HG03066 (cell line): ENCODE results near the gene CYP24A1.

Experiments used
- ATAC-seq: cut with Tn5 transposase; IDR thresholded peaks from one replicate; pipeline ENCODE4 v1.9.1; 2021; ENCODE audit warnings: low read depth; ENCODE audit not compliant: unreplicated experiment

Gene CYP24A1

DNA sequence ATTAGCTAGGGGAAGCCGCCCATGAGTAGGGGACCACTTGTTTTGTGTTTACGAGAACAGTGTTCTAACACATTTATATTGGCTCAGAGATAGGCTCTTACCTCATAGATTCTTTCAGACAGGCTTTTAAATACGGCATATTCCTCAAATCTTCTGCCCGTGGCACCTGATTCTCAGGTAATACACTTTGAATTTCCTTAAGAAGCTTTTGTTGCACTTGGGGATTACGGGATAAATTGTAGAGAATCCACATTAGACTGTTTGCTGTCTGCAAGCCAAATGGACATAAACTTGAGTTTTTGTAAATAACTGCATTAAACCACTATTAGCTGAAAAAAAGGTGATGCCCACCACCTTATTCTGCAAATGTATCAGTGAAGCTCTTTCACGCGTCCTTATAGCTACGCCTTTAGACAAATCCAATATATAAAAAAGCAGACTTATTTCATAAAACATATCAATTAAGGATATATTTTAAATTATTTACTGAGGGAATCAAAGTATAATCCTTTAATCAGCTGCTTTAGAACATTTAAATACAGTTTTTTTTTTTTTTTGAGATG lies 14.8 kb downstream of the CYP24A1 start:
- ATAC-seq = no peak

DNA sequence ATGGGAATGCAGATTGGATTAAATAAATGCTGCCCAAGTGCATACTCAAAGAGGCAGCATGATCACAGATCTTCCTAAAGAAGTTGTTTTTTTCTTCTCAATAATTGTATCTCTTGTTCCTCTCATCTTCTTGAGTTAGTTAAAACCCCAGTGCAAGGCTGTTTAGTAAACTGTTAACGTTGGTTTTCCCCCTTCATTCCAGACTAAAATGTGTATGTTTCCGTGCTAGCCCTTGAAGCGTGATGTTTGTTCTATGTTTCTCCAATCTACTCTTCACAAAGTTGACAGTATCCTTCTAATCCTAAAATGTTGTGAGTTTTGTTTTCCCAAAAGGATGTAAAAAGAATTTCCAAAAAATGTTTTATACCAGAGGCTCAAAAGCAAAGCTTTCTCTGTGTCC lies 15.6 kb downstream of the CYP24A1 start:
- no peak for ATAC-seq

DNA sequence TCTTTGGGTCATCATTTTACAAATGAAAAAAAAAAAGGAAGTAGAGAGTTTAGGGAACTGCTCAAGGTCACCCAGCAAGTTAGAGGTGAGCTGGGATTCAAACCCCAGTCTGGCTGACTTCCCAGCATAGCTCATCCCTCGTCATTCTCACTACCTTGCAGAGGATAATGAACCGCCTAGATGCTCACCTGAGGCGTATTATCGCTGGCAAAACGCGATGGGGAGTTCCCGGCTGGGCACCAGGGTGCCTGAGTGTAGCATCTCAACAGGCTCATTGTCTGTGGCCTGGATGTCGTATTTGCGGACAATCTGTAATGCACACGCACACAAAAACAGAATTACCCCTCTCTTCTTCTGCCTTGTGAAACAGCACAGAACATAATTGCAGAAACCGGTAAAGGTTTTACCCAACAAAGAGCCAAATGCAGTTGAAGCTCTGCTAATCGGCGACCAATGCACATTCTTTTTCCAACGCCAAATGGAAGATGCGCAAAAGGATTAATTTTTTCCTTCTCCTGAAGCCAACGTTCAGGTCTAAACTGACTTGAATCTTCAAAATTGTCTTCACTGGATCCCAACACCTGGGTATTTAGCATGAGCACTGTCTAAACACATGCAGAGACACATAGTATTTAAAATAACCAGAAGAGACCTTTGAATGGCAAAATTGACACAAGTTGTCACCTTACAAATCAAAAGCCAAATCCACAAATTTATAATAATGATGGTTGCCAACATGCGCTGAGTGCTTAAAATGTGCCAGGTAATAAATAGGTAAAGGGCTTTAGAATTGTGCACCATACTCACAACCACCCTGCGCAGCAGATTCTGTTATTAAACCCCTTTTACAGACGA lies 16.6 kb downstream of the CYP24A1 start:
- ATAC-seq = no peak

DNA sequence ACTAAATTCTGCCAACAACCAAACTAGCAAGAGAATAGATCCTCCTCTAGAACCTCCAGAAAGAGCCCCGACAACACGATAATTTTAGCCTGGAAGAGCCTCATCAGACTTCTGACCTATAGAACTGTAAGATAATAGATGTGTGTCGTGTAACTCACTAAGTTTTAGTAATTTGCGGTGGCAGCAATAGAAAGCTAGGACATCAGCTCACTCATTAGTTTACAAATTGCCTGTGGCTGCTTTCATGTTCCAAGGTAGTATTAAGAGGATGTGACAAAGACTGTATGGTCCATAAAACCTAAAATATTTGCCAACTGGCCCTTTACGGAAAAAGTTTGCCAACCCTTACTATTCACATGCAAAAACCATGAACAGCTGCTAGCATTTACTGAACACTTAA lies 17.3 kb downstream of the CYP24A1 start:
- no peak for ATAC-seq

DNA sequence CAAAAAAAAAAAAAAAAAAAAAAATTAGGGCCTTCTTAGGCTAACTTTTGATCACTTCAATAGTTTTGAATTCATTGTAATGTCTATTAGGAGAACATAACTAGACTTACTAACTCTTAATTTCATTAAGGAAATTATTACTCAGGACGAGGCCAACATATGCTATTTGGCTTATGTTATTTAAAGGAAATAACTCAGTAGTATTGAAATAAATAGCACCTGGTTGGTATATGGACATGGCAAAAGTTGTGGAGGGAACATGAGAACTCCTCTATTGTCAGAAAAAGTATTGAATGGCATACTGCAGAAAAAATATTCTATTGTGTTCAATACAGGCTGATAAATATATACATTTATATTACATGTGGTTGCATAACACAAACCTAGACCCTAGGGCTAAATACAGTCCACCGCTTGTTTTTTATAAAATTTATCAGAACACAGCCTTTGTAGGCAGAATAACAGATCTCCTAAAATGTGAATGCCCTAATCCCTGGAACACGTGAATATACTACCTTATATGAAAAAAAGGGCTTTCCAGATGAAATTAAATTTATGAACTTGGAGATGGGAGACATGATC lies 18.0 kb downstream of the CYP24A1 start:
- ATAC-seq = no peak

DNA sequence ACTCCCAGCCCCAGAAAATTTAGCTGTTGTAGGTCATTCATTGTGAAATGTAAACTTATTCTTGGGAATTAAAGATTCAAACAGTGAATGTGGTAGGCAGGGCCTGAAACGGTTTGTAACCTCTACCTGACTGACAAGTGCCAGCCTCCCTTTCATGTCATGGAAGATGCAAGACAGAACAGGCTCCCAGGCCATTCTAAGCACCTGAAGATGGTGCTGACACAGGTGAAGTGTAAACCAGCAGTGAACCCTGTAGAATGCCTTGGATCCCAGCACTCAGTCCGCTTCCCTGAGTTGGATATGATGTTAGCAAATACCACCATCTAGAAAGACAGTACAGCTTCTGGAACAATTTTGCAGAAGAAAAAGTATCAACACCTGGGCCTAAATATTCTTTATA lies 19.3 kb downstream of the CYP24A1 start:
- ATAC-seq = no peak

DNA sequence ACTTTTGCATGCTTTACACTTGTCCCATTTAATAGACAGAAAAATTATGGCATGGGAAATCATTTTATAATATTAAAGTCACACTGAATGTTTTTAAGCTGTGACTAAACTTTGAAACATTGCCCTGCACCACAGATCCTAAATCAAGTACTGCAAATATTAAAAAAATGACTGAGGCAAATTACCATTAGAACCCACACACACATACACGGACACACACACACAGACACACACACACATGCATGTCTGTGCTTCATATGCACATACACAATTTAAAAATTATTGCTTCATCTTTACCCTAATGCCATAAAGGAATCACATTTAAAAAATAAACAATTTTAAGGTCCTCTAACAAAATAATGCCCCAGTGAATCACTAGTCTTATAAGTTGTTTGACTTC lies 19.9 kb downstream of the CYP24A1 start:
- no peak for ATAC-seq

DNA sequence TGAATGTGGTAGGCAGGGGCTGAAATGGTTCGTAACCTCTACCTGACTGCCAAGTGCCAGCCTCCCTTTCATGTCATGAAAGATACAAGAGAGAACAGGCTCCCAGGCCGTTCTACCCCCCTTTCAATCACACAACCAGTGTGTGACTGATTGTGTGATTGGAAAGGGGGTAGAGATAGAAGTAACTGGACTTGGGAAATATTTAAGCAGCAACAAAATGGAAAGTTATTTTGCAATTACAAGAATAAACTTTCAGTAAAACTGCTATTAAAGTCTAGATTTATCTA lies 20.8 kb downstream of the CYP24A1 start:
- no peak for ATAC-seq

DNA sequence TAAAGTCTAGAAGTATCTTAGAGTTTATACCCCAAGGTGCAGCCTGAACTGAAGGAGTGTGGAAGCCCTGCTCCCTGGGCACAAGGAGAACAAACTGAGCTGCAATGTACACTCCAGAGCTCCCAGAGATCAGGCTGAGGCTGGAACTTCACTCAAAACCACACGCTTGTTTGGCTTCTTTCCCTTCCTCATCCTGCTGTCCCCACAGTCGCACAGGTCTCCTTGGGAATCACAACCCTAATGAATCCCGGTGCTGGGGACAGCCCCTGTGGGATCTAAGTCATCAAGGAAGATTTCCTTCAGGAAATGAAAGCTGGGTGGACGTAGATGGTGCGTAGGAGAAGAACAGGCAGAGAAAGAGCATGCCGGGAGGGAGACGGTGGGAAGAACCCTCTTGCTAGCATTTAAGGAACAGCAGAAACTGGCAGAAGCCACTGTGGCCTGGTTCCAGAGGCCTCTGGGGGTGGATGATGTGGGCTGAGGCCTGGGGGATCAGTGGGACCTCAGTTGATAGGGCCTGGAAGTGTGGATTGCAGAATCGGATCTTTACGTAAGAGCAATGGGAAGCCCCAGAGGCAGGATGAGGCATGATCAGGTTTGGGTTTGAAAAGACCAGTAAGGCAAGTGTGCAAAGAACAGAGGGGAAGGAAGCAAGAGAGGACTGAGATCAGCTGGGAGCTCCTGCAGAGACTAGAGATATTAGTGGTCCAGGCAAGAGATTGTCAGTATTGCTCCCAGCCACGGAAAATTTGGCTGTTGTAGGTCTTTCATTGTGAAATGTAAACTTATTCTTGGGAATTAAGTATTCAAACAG lies 21.4 kb downstream of the CYP24A1 start:
- no peak for ATAC-seq

DNA sequence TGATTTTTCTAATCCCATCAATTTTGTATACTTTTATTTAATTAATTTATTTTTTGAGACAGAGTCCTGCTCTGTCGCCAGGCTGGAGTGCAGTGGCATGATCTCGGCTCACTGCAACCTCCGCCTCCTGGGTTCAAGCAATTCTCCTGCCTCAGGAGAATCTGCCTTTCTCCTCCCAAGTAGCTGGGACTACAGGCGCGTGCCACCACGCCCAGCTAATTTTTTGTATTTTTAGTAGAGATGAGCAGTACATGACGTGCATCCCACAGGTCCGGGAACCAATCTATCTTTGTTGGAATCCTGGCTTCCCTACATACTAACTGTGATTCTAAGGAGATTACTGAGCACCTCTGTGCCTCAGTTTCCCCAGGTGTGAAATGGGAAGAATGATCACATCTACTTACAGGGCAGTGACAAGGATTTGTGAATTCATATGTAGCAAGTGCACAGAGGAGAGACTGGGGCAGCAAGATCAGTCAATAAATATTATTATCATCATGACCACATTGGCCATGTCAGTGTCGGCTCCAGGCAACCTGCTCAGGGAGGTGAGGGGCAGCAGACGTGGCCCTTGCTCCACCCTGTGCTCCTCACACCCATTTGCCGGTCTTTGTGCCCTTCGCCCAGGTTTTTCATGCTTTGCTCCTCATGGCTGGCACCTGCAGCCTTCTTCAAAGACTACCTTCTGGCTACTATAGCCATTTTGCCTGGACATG lies 22.1 kb downstream of the CYP24A1 start:
- ATAC-seq = no peak

DNA sequence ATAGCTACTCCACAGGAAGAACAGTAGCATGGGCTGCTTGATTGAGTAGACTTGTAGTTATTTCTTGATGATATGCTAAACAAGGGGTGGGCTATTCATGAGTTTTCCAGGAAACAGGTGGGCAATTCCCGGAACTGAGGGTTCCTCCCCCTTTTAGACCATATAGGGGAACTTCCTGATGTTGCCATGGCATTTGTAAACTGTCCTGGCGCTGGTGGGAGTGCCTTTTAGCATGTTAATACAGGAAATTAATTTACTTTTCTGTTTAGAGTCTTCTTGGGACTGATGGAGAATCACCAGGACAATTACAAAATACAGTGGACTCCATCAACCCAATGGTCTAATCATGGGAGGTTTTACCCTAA lies 22.7 kb downstream of the CYP24A1 start:
- no peak for ATAC-seq

DNA sequence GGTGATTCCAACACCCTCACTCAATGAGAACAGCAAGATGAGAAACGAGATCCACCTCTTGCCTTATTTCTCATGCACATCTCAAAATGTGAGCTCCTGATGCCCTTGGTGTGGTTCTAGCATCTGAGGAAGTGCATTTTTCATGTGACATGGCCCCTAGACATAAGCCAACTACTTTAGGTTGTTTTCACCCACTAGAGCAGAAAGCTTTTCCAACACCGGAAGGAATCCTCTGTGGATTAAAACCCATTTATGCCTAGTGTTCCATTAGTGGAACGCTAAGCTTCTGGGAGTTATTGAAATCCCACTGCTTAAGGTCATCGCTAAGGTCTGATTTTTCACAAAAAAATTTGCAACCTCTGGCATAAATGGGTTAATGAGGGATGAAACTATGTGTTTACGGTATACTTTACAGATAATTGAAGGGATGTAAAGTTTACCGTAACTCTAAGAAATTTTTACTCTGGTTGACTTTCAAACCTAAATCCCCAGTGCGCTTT lies 24.0 kb downstream of the CYP24A1 start:
- no peak for ATAC-seq

DNA sequence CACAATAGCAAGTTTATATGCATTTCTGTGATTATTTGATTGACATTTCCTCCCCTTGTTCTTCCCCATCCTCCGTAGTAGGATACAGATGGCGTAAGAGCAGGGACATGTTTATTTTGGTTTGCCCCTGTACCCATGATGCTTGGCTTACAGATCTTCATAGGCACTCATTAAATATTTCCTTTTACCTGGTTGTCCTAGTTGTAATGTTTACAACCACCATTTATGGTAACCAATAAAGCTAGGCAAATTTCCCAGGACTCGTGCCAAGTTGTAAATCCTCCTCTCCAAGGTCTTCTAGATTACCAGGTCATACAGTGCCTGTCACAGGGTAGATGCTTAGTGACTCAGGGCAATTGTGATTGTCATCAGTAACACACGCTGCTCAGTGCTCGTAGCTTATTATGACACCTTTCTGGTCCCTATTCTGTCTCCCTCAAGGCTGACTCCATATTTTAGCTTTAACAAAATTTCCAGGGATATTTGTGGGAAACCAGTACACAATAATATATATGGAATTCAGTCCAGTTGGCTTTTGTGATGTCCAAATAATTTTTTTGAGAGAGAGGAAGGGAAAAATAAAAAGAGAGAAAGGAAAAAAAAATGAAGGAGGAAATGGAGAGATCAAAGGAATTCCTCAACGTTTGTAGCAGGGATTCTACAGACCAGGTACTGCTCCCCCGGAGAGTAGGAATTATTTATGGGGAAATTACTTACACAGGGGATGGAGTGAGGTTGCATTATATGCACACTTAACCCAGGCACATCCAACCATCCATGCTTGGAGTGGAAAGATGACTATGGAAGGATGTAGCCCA lies 24.6 kb downstream of the CYP24A1 start:
- ATAC-seq = no peak

DNA sequence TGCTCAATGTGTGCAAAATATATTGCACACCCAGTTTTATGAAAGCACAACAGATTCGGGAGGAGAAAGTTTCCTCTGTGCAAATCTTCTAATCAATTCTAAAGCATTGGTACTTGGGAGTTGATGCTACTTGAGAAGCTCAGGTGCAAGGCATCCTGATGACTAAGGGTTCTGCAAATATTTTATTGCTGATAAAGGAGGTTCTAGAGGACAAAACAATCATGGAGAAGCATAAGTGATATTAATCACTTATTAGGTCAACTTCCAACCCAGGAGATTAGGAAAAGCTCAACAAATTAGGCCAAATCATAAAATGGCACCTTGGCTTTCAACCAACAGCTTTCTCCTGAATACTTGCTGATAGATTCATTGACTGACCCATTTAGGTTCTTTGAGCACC lies 27.1 kb downstream of the CYP24A1 start:
- no peak for ATAC-seq

DNA sequence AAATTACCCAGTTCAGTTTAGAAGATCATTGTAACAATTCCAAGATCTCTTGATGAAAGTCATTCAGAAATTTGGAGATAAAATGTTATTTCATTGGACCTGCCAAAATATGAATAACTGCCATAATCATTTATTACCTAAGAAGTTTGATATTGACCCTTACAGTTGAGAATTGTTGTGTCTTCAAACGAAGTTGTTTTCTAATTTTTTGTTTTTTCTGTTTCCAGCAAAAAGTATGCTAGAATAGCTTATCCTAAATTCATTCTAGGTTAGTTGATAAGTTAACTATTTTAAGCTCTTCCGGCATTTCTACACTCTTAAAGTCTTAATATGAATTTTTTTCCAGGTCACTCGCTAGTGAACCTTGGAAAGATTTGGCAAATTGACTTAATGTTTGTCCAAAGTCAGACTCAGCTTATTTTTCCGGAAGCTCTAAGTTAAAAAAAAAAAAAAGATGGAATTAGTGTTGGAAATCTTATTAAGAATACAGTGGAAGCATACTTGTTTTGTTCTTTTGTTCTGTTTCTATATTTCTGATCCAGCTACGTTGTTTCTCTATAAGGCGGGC lies 28.9 kb downstream of the CYP24A1 start:
- no peak for ATAC-seq

DNA sequence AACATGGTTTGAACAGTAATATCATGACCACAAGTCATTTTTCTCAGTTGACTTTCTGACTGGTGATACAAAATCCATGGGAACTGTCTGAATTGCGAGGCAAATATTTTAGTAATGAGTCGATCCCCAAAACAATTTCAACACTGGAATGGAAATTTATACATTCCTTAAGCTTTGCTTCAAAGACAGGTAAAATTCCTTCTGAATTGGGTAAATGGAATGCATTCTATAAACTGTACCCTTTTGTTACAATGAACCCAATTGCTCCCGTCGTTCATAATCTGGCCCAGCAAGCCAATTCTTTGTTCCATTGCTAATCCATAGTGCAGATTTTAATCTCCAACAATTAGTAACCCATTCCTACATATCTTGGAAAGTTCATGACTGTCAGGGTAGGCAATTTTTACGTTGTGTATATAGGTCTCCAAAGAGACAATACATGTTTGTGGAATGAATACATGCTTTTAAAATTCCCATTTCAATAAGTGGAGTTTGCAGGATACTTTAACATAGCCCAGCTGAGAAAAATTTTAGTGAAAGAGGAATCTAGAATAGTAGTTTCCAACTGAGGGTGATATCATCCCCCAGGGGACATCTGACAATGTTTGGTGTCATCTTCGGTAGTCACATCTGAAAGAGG lies 32.7 kb downstream of the CYP24A1 start:
- ATAC-seq = no peak

DNA sequence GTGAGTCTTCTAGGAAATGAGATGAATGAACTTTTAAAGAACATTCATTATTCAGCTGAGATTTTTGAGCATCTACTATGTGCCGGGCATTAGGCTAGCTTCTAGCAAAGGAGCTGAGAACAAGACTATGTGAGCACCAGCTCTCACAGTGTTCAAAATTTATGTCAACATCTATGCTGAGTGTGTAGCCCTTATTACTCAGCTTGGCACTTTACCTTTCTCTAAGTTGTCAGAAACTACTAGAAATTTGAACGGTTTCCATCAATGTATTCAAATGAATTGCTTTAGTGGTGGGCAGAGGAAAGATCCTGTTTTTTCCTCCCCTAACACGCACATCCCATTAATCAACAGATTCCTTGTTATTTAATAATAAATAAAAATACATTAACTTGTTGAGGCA lies 33.3 kb downstream of the CYP24A1 start:
- no peak for ATAC-seq

DNA sequence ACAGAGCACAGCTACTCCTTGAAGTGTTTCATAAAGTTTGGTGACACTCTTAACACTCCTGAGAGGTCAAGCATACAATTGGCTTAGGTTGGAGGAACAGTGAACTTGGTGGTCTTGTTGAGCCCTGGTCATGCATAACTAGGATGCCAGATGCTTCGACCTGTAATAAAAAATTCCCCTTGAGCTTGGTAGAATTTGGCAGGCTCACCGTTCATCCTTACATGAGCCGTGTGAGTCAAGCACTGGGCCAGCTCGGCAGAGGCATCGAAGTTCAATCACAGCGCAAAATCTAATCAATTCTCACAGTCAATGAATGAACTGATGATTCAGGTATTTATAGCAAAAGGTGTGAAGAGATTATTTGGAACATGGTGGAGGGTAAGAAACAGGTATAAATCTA lies 33.7 kb downstream of the CYP24A1 start:
- no peak for ATAC-seq

DNA sequence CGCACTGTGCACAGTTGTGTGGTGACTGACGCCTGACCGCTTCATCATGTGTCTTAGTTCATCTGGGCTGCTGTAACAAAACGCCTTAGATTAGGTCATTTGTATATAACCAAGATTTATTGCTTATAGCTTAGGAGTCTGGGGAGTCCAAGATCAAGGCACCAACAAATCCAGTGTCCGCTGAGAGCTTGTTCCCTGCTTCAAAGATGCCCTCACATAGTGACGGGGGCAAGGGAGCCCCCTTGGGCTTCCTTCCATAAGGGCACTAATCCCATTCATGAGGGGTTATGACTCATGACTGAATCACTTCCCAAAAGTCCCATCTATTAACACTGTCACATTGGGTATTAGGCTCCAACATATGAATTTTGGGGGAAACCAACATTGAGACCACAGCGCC lies 34.6 kb downstream of the CYP24A1 start:
- no peak for ATAC-seq
